DOHH2 (cell line): ENCODE measurements around the gene GRIK2.

Source experiments
- H3F3A ChIP-seq: fragments of 200-600 bp; sonication (generic), shearing (Covaris generic); 2 replicates; pipeline ENCODE4 v1.6.0; 2016; ENCODE audit warnings: antibody characterized with exemption, mild to moderate bottlenecking; ENCODE audit not compliant: control insufficient read depth, insufficient read depth
- H3K27ac ChIP-seq: fragments of 200-600 bp; sonication (generic); 2 replicates; pipeline ENCODE4 v1.5.1; 2014; ENCODE audit warnings: low read depth, mild to moderate bottlenecking, low read length, moderate library complexity
- H3K27me3 ChIP-seq: fragments of 200-600 bp; sonication (generic); 2 replicates; pipeline ENCODE4 v1.6.1; 2014; ENCODE audit warnings: mild to moderate bottlenecking, low read length, mixed read lengths; ENCODE audit not compliant: control insufficient read depth
- H3K36me3 ChIP-seq: fragments of 200-600 bp; sonication (generic); 2 replicates; pipeline ENCODE4 v1.6.1; 2014; ENCODE audit warnings: mild to moderate bottlenecking, low read length, moderate library complexity, mixed read lengths; ENCODE audit not compliant: control insufficient read depth
- H3K4me1 ChIP-seq: fragments of 200-600 bp; sonication (generic); 2 replicates; pipeline ENCODE4 v1.6.1; 2014; ENCODE audit warnings: mild to moderate bottlenecking, low read length, mixed read lengths; ENCODE audit not compliant: control insufficient read depth
- H3K4me2 ChIP-seq: fragments of 200-600 bp; sonication (generic); 2 replicates; pipeline ENCODE4 v1.6.0; 2014; ENCODE audit warnings: mild to moderate bottlenecking, low read length, moderate library complexity
- H3K4me3 ChIP-seq: fragments of 200-600 bp; sonication (generic); 2 replicates; pipeline ENCODE4 v1.5.1; 2014; ENCODE audit warnings: mild to moderate bottlenecking, low read length, mixed read lengths
- H3K79me2 ChIP-seq: fragments of 200-600 bp; sonication (generic); 2 replicates; pipeline ENCODE4 v1.6.1; 2014; ENCODE audit warnings: mild to moderate bottlenecking, low read length, mixed read lengths; ENCODE audit not compliant: control insufficient read depth
- H3K9me2 ChIP-seq: fragments of 200-600 bp; sonication (generic); replicated peaks from 2 replicates; pipeline ENCODE4 v1.6.1; 2014; ENCODE audit warnings: mild to moderate bottlenecking, low read length, mixed read lengths; ENCODE audit not compliant: control insufficient read depth
- H3K9me3 ChIP-seq: fragments of 200-600 bp; sonication (generic); 2 replicates; pipeline ENCODE4 v1.6.1; 2014; ENCODE audit warnings: antibody characterized with exemption, low read length, mixed read lengths; ENCODE audit not compliant: control insufficient read depth, insufficient read depth
- H4K20me1 ChIP-seq: fragments of 200-600 bp; sonication (generic); 2 replicates; pipeline ENCODE4 v1.6.0; 2014; ENCODE audit warnings: low read depth, mild to moderate bottlenecking, antibody characterized with exemption, low read length, moderate library complexity; ENCODE audit not compliant: control insufficient read depth, insufficient read depth
- CTCF ChIP-seq: fragments of 200-600 bp; sonication (generic); IDR thresholded peaks from one replicate; pipeline ENCODE4 v1.5.1; 2014; ENCODE audit warnings: antibody characterized with exemption, mild to moderate bottlenecking, low read depth, low read length; ENCODE audit not compliant: poor library complexity, severe bottlenecking
- EZH2phosphoT487 ChIP-seq: fragments of 200-600 bp; sonication (generic); IDR thresholded peaks from 2 replicates; pipeline ENCODE4 v1.6.1; 2017; ENCODE audit warnings: borderline replicate concordance, mild to moderate bottlenecking, antibody characterized with exemption, low read length, moderate library complexity, mixed read lengths

GRIK2 gene

GRCh38 chr6:101668496-101669030 is 275.1 kb downstream of the GRIK2 start:
- Histone ChIP-seq H3K27me3 (no peaks in the 10 kb centered on the region), H3K79me2 (no peaks in the 10 kb centered on the region), H3F3A (no peaks in the 10 kb centered on the region), H3K4me1 (no peaks in the 10 kb centered on the region), H3K4me3 (no peak overlapping the region), H3K27ac (no peak overlapping the region), H3K36me3 (no peaks in the 10 kb centered on the region), H3K4me2 (no peak overlapping the region), H3K9me3 (no peaks in the 10 kb centered on the region), H3K9me2 (no peaks in the 10 kb centered on the region), H4K20me1 (no peaks in the 10 kb centered on the region)
- no peak for TF ChIP-seq EZH2phosphoT487
- no peak for TF ChIP-seq CTCF

GRCh38 chr6:101676187-101676586 is 282.7 kb downstream of the GRIK2 start:
- Histone ChIP-seq H3K36me3 (no peaks in the 10 kb centered on the region), H3K9me3 (no peaks in the 10 kb centered on the region), H4K20me1 (no peaks in the 10 kb centered on the region), H3K27ac (no peak overlapping the region), H3K4me3 (no peak overlapping the region), H3F3A (no peaks in the 10 kb centered on the region), H3K27me3 (no peaks in the 10 kb centered on the region), H3K9me2 (no peaks in the 10 kb centered on the region), H3K4me1 (no peaks in the 10 kb centered on the region), H3K4me2 (no peak overlapping the region), H3K79me2 (no peaks in the 10 kb centered on the region)
- TF ChIP-seq CTCF = no peak
- TF ChIP-seq EZH2phosphoT487 = no peak

- H3K9me2 ChIP-seq = no peaks in the 10 kb centered on the region
- H3K27ac ChIP-seq = no peak overlapping the region
- no peaks in the 10 kb centered on the region for H3K27me3 ChIP-seq
- no peaks in the 10 kb centered on the region for H3K4me1 ChIP-seq
- H3K79me2 ChIP-seq = no peaks in the 10 kb centered on the region
- no peaks in the 10 kb centered on the region for H3K36me3 ChIP-seq
- H3K9me3 ChIP-seq = no peaks in the 10 kb centered on the region
- no peak for TF ChIP-seq EZH2phosphoT487
- TF ChIP-seq CTCF = no peak
- no peak overlapping the region for H3K4me3 ChIP-seq
- no peaks in the 10 kb centered on the region for H4K20me1 ChIP-seq
- no peak overlapping the region for H3K4me2 ChIP-seq
- no peaks in the 10 kb centered on the region for H3F3A ChIP-seq
Observed at GRCh38 chr6:101682937-101683336, 289.4 kb downstream of the GRIK2 start.
